ENCODE results near the gene TSPAN31. TPM values are rescaled to one million over a fixed set of nuclear protein-coding genes. Genes with fewer than 3 reads are reported as not detected.

The TSPAN31 gene
- polyA plus RNA-seq, 1 donor: 103 TPM

GRCh38 chr12:57782608-57783465, 38.0 kb downstream of the TSPAN31 start, which contains the start of gene TSFM:
Gene TSFM (plus strand): TSS chr12:57782787. CDS start chr12:57782802, 15 bp downstream.
- peak; percentile 97 for DNase-seq

DNA sequence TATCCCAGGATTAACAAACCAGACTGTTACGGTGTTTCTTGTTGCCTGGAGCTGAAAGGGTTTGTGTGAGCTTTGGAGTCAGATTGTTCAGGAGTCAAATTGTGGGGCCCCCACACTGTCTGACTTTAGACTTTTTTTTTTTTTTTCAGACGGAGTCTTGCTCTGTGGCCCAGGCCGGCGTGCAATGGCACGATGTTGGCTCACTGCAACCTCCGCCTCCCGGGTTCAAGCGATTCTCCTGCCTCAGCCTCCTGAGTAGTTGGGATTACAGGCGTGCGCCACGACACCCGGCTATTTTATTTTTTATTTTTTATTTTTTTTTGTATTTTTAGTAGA, 38.6 kb downstream of the TSPAN31 start:
- no peak for DNase-seq

DNA sequence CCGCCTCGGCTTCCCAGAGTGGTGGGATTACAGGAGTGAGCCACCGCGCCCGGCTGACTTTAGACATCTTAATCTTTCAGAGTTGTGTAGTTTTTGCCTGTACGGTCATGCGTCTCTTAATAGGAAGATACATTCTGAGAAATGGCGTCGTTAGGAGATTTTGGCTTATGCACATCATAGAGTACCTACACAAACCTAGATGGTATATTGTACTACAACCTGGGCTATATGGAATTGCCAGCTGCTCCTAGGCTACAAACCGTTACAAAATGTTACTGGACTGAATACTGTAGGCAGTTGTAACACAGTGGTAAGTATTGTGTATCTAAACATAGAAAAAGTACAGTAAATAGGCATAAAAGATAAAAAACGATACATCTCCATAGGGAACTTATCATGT, 39.0 kb downstream of the TSPAN31 start:
- DNase-seq: no peak

GRCh38 chr12:57793920-57794319, 49.1 kb downstream of the TSPAN31 start:
- no peak for DNase-seq

GRCh38 chr12:57795354-57795753, 50.5 kb downstream of the TSPAN31 start:
- DNase-seq: no peak

DNA sequence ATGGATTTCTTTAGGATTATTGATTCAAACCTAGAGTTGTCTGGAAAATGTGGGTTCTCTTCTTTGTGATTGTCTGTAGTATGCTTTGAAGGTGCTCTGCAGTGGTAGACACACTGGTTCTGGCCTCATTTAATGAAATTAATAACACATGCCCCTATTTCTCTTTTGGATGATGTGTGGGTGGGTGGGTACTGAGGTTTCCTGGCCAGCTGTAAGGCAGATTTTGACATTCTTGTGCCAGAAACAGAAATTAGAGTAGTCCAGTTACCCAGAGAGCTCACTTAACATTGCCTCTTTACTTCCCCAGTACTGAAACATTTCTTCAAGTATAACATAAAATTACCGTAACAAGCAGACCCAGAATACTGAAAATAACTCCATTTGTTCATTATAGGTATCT, 52.2 kb downstream of the TSPAN31 start:
- no peak for DNase-seq

DNA sequence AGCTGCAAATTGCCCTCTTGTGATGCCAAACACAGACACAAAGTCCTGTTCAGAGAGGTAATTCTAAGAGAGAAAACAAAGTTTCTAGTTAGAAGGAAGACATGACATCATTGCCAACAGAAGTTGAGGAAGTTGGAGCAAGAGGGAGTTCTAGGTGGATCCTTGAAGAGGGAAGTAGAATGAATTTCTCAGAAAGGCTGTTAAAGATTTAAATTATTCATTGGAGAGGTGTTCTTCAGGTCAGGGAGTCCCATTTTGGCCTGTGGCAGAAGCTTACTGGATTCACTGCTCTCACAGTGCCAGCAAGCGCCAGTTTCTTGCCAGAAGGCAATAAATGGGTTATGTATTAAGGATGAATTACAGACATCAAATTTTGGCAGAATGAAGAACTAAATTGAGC, 53.1 kb downstream of the TSPAN31 start:
- no peak for DNase-seq

Other genes starting within 250 kb of the TSPAN31 start
- 25.4 TPM for gene DDIT3, start 224.5 kb upstream of the TSPAN31 start, polyA plus RNA-seq (ENCODE audit: insufficient read length)
- gene MBD6, start 222.2 kb upstream of the TSPAN31 start, polyA plus RNA-seq (ENCODE audit: insufficient read length): 73.5 TPM
- 171 TPM for gene DCTN2, start 197.8 kb upstream of the TSPAN31 start, polyA plus RNA-seq (ENCODE audit: insufficient read length)
- gene KIF5A, start 195.0 kb upstream of the TSPAN31 start, polyA plus RNA-seq (ENCODE audit: insufficient read length): 0.42 TPM
- 43.4 TPM for gene PIP4K2C, start 153.8 kb upstream of the TSPAN31 start, polyA plus RNA-seq (ENCODE audit: insufficient read length)
- gene DTX3, start 140.2 kb upstream of the TSPAN31 start, polyA plus RNA-seq (ENCODE audit: insufficient read length): 65.0 TPM
- gene ARHGEF25, start 133.6 kb upstream of the TSPAN31 start, polyA plus RNA-seq (ENCODE audit: insufficient read length): 30.5 TPM
- 0.80 TPM for gene B4GALNT1, start 111.8 kb upstream of the TSPAN31 start, polyA plus RNA-seq (ENCODE audit: insufficient read length)
- gene OS9, start 50.9 kb upstream of the TSPAN31 start, polyA plus RNA-seq (ENCODE audit: insufficient read length): 212 TPM
- 1.2 TPM for gene AGAP2, start 6.3 kb upstream of the TSPAN31 start, polyA plus RNA-seq (ENCODE audit: insufficient read length)
- gene CDK4, start 7.3 kb downstream of the TSPAN31 start, polyA plus RNA-seq (ENCODE audit: insufficient read length): 226 TPM
- gene MARCHF9, start 10.1 kb downstream of the TSPAN31 start, polyA plus RNA-seq (ENCODE audit: insufficient read length): 20.0 TPM
- gene CYP27B1, start 22.0 kb downstream of the TSPAN31 start, polyA plus RNA-seq (ENCODE audit: insufficient read length): 2.0 TPM
- gene METTL1, start 27.1 kb downstream of the TSPAN31 start, polyA plus RNA-seq (ENCODE audit: insufficient read length): 35.6 TPM
- 13.2 TPM for gene EEF1AKMT3, start 27.6 kb downstream of the TSPAN31 start, polyA plus RNA-seq (ENCODE audit: insufficient read length)
- gene TSFM, start 37.7 kb downstream of the TSPAN31 start, polyA plus RNA-seq (ENCODE audit: insufficient read length): 46.3 TPM
- 21.7 TPM for gene AVIL, start 73.7 kb downstream of the TSPAN31 start, polyA plus RNA-seq (ENCODE audit: insufficient read length)
- 251 TPM for gene CTDSP2, start 101.7 kb downstream of the TSPAN31 start, polyA plus RNA-seq (ENCODE audit: insufficient read length)
- 11.0 TPM for gene ATP23, start 196.5 kb downstream of the TSPAN31 start, polyA plus RNA-seq (ENCODE audit: insufficient read length)